Astrocyte of the spinal cord (primary cell): ENCODE data around the gene MRPL54.

Experiments
- DNase-seq: peaks from one replicate; pipeline ENCODE4 v3.0.0; 2011; ENCODE audit warnings: low read depth, low spot score
- H3K4me3 ChIP-seq: 2 replicates; pipeline ENCODE4 v1.5.1; 2011; ENCODE audit warnings: low read depth, mild to moderate bottlenecking, low read length, moderate library complexity
- CTCF ChIP-seq: IDR thresholded peaks from 2 replicates; pipeline ENCODE4 v1.5.1; 2012; ENCODE audit warnings: low read depth, mild to moderate bottlenecking, low read length, inconsistent platforms
- in situ Hi-C: cut with HindIII; loops from 2 replicates; pipeline ENCODE4 v1.10.0; 2017; ENCODE audit warnings: low sequenced_read_pairs

Gene MRPL54

GRCh38 chr19:3732108-3732507 is 30.4 kb upstream of the MRPL54 start:
- TF ChIP-seq CTCF = no peak
- no peak overlapping the region for H3K4me3 ChIP-seq
- in situ Hi-C loops = no loop called here
- DNase-seq = no peak

- DNase-seq = no peak
- no peak overlapping the region for H3K4me3 ChIP-seq
- in situ Hi-C loops = no loop called here
- TF ChIP-seq CTCF = no peak
These were observed 28.8 kb upstream of the MRPL54 start for GRCh38 chr19:3733549-3734309.

GRCh38 chr19:3734310-3734600 is 28.2 kb upstream of the MRPL54 start:
- TF ChIP-seq CTCF = no peak
- H3K4me3 ChIP-seq = no peak overlapping the region
- DNase-seq = no peak
- in situ Hi-C loops = no loop called here

GRCh38 chr19:3736106-3736724 is 26.3 kb upstream of the MRPL54 start:
- TF ChIP-seq CTCF = no peak
- no peak for DNase-seq
- in situ Hi-C loops = no loop called here
- H3K4me3 ChIP-seq = no peak overlapping the region

GRCh38 chr19:3737487-3738205 is 24.8 kb upstream of the MRPL54 start:
- H3K4me3 ChIP-seq = no peak overlapping the region
- no peak for DNase-seq
- in situ Hi-C loops = no loop called here
- no peak for TF ChIP-seq CTCF

- in situ Hi-C loops = no loop called here
- no peak for TF ChIP-seq CTCF
- no peak for DNase-seq
- no peak overlapping the region for H3K4me3 ChIP-seq
These were observed 23.8 kb upstream of the MRPL54 start for GRCh38 chr19:3738477-3739220.
